ENCODE measurements around the gene KL. TPM values are rescaled to one million over a fixed set of nuclear protein-coding genes. Genes with fewer than 3 reads are reported as not detected.

Gene KL
- polyA plus RNA-seq, 1 experiment: not detected

DNA sequence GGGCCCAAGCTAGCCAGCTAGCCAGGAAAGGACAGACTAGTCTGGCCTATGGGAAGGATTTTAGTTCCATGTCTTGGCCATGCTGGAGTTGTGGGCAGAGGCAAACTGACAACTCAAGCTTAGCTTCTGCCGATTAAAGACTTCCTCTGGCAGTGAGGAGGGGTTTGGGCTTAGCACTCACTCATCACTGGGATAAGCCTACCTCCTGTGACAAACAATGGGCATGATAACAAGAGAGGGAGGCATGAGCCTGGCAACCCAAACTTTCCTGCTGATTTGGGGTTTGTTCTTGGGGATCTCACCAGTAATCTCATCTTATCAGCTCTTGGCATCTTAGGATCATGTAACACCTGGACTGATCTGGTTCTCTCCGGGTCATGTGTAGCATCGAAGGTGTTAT is 83.6 kb downstream of the KL start:
- Histone ChIP-seq H3K9me3 (ENCODE audit: control insufficient read depth, insufficient read depth, low read length) (no peaks in the 10 kb centered on the region), H3K27me3 (ENCODE audit: control insufficient read depth, insufficient read depth, low read length) (no peaks in the 10 kb centered on the region), H3K4me3 (ENCODE audit: low read depth, low read length) (no peak overlapping the region), H3K27ac (ENCODE audit: low read depth, low read length) (no peak overlapping the region)
- ChIA-PET POLR2A (no interaction called here), CTCF (interaction anchor here (1.1 kb wide), 1 partner anchor 388 kb away, joined by 3 read pairs; no protein-coding TSS in a partner anchor)
- TF ChIP-seq, protein P1, sequence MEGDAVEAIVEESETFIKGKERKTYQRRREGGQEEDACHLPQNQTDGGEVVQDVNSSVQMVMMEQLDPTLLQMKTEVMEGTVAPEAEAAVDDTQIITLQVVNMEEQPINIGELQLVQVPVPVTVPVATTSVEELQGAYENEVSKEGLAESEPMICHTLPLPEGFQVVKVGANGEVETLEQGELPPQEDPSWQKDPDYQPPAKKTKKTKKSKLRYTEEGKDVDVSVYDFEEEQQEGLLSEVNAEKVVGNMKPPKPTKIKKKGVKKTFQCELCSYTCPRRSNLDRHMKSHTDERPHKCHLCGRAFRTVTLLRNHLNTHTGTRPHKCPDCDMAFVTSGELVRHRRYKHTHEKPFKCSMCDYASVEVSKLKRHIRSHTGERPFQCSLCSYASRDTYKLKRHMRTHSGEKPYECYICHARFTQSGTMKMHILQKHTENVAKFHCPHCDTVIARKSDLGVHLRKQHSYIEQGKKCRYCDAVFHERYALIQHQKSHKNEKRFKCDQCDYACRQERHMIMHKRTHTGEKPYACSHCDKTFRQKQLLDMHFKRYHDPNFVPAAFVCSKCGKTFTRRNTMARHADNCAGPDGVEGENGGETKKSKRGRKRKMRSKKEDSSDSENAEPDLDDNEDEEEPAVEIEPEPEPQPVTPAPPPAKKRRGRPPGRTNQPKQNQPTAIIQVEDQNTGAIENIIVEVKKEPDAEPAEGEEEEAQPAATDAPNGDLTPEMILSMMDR (IDR thresholded peaks at IDR 0.05; ENCODE audit: low read depth, low read length): no peak
- DNase-seq (ENCODE audit: low read depth, low spot score): no peak

DNA sequence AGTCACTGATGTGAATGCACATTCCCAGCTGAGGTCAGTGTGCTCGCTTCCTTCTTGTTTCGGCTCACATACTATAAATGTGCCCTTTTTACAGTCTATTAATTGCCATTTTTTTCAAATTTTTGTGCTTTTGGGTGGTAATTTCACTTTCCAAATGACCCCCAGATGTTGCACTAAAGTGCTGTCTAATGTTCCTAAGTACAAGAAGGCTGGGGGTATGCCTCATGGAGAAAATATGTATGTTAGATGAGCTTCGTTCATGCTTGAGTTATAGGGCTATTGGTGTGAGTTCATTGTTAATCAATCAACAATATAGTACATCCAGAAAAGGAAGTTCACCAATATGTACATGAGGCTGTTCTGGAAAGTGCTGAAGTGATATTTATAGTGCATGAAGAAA is 84.7 kb downstream of the KL start:
- no peak overlapping the region for H3K27ac ChIP-seq (ENCODE audit: low read depth, low read length)
- ChIA-PET POLR2A (no interaction called here), CTCF (interaction anchor here (1.1 kb wide), 1 partner anchor 387 kb away, joined by 3 read pairs; no protein-coding TSS in a partner anchor)
- no peaks in the 10 kb centered on the region for H3K9me3 ChIP-seq (ENCODE audit: control insufficient read depth, insufficient read depth, low read length)
- no peak overlapping the region for H3K4me3 ChIP-seq (ENCODE audit: low read depth, low read length)
- DNase-seq (ENCODE audit: low read depth, low spot score): no peak
- TF ChIP-seq, protein P1 (IDR thresholded peaks at IDR 0.05; ENCODE audit: low read depth, low read length): no peak
- no peaks in the 10 kb centered on the region for H3K27me3 ChIP-seq (ENCODE audit: control insufficient read depth, insufficient read depth, low read length)

DNA sequence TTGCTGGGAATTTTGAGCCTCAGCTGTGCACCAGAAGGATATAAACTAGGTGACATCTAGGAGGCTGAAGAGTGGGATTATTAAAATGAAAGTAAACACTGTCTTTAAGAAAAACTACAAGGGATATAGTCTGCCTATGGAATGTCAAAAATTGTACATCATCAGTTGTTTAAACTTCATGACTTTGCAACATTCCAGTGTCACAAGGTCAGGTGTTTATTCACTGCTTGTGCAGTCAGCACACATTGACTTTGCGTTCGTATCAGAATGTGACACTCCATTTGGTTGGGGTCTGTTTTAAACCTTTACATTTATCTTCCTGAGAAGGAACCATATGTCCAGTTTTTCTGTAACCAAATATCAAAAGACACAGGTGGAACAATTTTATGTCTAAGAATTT is 85.6 kb downstream of the KL start:
- no peaks in the 10 kb centered on the region for H3K9me3 ChIP-seq (ENCODE audit: control insufficient read depth, insufficient read depth, low read length)
- CTCF ChIA-PET: no interaction called here
- no peak overlapping the region for H3K4me3 ChIP-seq (ENCODE audit: low read depth, low read length)
- no peak overlapping the region for H3K27ac ChIP-seq (ENCODE audit: low read depth, low read length)
- no peaks in the 10 kb centered on the region for H3K27me3 ChIP-seq (ENCODE audit: control insufficient read depth, insufficient read depth, low read length)
- no peak for DNase-seq (ENCODE audit: low read depth, low spot score)
- TF ChIP-seq, protein P1 (IDR thresholded peaks at IDR 0.05; ENCODE audit: low read depth, low read length): no peak
- POLR2A ChIA-PET: no interaction called here

DNA sequence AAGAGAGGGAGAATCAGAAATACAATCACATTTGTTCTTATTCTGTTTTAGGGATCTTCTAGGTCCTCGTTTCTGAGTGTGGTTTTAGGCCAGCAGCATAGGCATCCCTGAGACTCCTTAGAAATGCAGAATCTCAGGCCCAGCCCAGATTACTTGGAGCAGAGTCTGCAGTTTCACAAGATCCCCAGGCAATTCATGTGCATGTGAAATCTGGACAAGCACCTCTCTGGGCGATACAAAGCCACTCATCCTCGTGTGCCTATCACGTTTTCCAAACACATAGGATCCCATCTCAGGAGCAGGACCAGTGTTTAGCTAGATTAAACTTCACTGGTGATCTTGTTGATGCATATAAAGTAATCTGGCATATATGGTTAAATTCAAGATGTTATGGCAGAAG is 87.2 kb downstream of the KL start:
- CTCF ChIA-PET: no interaction called here
- TF ChIP-seq, protein P1 (IDR thresholded peaks at IDR 0.05; ENCODE audit: low read depth, low read length): no peak

DNA sequence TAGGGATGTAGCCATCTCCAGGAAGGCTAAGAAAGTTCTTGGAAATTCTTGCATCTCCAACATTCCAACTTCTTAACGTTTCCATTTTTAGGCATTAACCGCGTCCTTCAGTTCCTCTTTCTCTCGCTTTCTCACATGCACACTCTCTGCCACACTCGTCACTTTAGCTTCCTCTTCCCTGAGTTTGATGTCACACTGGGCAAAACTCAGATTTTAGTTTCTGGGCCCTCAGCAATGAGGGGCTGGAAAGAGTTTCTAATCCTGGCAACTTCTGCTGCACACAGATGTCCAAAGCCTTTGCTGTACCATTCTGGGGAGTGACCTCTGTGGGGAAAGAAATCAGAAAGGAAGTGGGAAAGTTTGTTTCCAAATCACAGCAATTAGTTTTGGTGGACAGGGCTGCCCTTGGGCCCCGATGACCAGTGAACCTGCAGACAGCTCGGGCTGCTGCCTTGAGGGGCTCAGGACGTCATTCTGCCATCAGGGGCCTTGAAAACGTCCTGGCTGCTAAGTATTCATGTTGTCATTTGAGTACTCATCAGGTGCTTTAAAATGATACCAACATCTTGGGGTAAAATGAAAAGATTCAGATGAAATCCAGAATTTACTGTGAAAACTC is 89.3 kb downstream of the KL start:
- no peaks in the 10 kb centered on the region for H3K27me3 ChIP-seq (ENCODE audit: control insufficient read depth, insufficient read depth, low read length)
- ChIA-PET POLR2A (no interaction called here), CTCF (no interaction called here)
- DNase-seq (ENCODE audit: low read depth, low spot score): no peak
- TF ChIP-seq, protein P1 (IDR thresholded peaks at IDR 0.05; ENCODE audit: low read depth, low read length): no peak
- H3K4me3 ChIP-seq (ENCODE audit: low read depth, low read length): no peak overlapping the region
- no peaks in the 10 kb centered on the region for H3K9me3 ChIP-seq (ENCODE audit: control insufficient read depth, insufficient read depth, low read length)
- H3K27ac ChIP-seq (ENCODE audit: low read depth, low read length): no peak overlapping the region

More for the DNA sequence above, 87.2 kb downstream of the KL start:
- no peak overlapping the region for H3K27ac ChIP-seq (ENCODE audit: low read depth, low read length)
- POLR2A ChIA-PET: no interaction called here
- H3K4me3 ChIP-seq (ENCODE audit: low read depth, low read length): no peak overlapping the region
- H3K27me3 ChIP-seq (ENCODE audit: control insufficient read depth, insufficient read depth, low read length): no peaks in the 10 kb centered on the region
- DNase-seq (ENCODE audit: low read depth, low spot score): no peak
- no peaks in the 10 kb centered on the region for H3K9me3 ChIP-seq (ENCODE audit: control insufficient read depth, insufficient read depth, low read length)

All from AG04450 (cell line).